PFSK-1 (cell line): ENCODE measurements around the gene TMEM240.

Experiments
- FOXP2 ChIP-seq: optimal IDR thresholded peaks from 2 replicates; pipeline ENCODE3; 2011; ENCODE audit warnings: borderline replicate concordance, control low read depth, inconsistent platforms; ENCODE audit not compliant: insufficient read depth; ENCODE audit errors: extremely low read length, extremely low read depth
- POLR2AphosphoS5 ChIP-seq: IDR thresholded peaks from 2 replicates; pipeline ENCODE4 v1.6.1; 2012; ENCODE audit warnings: low read depth, mild to moderate bottlenecking, control low read depth, low read length, moderate library complexity
- SIN3A ChIP-seq: IDR thresholded peaks from 2 replicates; pipeline ENCODE4 v1.6.1; 2012; ENCODE audit warnings: mild to moderate bottlenecking, low read length, moderate library complexity, borderline replicate concordance; ENCODE audit not compliant: insufficient read depth
- TAF1 ChIP-seq: IDR thresholded peaks from 2 replicates; pipeline ENCODE4 v1.6.1; 2012; ENCODE audit warnings: low read length, control low read depth, borderline replicate concordance; ENCODE audit not compliant: insufficient read depth
- TF ChIP-seq, protein P1 (sequence below), 2 experiments: IDR thresholded peaks; 2 replicates each; pipeline versions ENCODE4 v1.6.1 to v1.8.0; 2011 to 2012; ENCODE audit warnings: low read depth in 2 of 2, low read length in 2 of 2, control low read depth in 1 of 2, inconsistent platforms in 1 of 2, mild to moderate bottlenecking in 1 of 2, moderate library complexity in 1 of 2; ENCODE audit not compliant: insufficient read depth in 1 of 2

The TMEM240 gene

DNA sequence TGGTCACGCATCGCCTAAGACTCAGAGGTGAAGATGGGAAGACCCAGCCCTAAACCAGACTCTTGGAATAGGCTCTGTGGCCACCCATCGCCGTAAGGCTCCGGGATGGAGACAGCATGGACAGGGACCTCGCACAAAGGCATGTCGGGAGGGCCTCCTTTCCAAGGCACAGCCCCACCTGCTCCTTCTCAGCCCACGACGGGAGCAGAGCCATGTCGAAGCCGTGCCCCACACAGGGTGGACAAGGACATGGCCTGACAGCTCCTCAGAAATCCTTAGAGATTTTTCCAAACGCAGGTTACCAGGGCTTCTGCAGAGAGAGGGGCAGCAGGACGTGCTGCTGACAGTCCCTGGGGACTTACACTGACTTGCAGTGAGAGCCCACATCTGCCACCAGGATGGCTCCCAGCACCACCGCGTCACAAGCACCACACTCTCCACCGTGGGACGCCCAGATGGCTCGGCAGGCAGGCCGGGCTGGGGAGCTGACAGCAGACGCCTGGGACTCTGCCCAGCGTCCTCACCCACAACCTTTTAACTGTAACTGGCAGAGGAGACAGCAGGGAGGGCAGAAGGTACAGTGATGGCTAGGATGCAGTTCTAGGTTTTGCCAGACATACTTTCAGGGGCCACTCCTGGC is 22.3 kb upstream of the TMEM240 start:
- TF ChIP-seq FOXP2 (no peak), POLR2AphosphoS5 (no peak), SIN3A (no peak), TAF1 (no peak)
- TF ChIP-seq, protein P1, sequence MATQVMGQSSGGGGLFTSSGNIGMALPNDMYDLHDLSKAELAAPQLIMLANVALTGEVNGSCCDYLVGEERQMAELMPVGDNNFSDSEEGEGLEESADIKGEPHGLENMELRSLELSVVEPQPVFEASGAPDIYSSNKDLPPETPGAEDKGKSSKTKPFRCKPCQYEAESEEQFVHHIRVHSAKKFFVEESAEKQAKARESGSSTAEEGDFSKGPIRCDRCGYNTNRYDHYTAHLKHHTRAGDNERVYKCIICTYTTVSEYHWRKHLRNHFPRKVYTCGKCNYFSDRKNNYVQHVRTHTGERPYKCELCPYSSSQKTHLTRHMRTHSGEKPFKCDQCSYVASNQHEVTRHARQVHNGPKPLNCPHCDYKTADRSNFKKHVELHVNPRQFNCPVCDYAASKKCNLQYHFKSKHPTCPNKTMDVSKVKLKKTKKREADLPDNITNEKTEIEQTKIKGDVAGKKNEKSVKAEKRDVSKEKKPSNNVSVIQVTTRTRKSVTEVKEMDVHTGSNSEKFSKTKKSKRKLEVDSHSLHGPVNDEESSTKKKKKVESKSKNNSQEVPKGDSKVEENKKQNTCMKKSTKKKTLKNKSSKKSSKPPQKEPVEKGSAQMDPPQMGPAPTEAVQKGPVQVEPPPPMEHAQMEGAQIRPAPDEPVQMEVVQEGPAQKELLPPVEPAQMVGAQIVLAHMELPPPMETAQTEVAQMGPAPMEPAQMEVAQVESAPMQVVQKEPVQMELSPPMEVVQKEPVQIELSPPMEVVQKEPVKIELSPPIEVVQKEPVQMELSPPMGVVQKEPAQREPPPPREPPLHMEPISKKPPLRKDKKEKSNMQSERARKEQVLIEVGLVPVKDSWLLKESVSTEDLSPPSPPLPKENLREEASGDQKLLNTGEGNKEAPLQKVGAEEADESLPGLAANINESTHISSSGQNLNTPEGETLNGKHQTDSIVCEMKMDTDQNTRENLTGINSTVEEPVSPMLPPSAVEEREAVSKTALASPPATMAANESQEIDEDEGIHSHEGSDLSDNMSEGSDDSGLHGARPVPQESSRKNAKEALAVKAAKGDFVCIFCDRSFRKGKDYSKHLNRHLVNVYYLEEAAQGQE (IDR thresholded peaks at IDR 0.05; ENCODE audit: insufficient read depth in 1 of 2, low read depth in 2 of 2, low read length in 2 of 2) = no peak

DNA sequence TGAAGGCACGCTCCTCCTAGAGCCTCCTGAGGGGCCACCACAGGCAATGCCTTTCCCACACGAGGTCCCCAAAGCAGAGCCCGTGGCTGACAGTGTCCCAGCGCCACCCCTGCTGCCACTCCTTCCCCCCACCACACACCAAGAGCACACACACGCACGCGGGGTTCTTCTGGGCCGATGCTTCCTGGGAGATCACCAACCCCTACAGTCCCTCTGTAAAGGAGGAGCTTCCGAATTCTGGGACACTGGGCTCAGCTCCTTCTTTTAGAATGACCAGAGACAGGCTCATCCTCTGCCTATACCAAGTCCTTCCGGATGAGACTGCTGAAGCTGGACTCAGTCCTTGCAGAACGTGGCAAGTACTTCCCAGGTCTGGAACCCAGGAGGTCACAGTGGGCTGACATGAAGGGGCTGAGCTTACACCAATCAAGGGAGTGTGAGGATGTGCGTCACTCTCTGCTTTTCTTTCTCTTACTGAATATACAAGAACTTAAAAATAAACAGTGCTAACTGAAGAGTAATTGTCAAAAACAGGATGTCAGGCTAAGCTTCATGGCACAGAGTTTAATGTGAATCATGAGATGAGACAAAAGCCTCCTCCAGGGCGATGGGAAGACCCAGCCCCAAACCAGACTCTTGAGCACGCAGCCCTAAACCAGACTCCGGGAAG is 21.5 kb upstream of the TMEM240 start:
- no peak for TF ChIP-seq POLR2AphosphoS5
- TF ChIP-seq SIN3A = no peak
- TF ChIP-seq, protein P1 (IDR thresholded peaks at IDR 0.05; ENCODE audit: insufficient read depth in 1 of 2, low read depth in 2 of 2, low read length in 2 of 2) = no peak
- no peak for TF ChIP-seq TAF1
- no peak for TF ChIP-seq FOXP2

DNA sequence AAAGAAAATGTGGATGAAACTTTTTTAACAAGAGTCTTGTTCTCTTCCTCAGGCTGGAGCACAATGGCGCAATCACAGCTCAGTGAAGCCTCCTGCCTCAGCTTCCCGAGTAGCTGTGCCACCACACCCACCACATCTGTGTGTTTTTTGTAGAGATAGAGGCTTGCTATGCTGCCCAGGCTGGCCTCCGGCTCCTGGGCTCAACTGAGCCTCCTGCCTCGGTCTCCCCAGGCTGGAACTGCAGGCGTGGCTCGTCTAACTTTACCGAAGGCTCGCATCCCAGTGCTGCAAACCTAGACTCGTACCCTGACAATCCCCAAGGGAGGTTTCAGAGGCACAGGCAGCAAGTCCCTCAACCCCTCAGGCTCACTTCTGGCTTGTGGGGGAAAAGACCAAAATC is 19.8 kb upstream of the TMEM240 start:
- TF ChIP-seq, protein P1 (IDR thresholded peaks at IDR 0.05; ENCODE audit: insufficient read depth in 1 of 2, low read depth in 2 of 2, low read length in 2 of 2) = no peak
- TF ChIP-seq TAF1 (no peak), FOXP2 (no peak), POLR2AphosphoS5 (no peak), SIN3A (no peak)

GRCh38 chr1:1559066-1559465 is 18.6 kb upstream of the TMEM240 start:
- no peak for TF ChIP-seq TAF1
- no peak for TF ChIP-seq SIN3A

- TF ChIP-seq TAF1 (no peak), FOXP2 (no peak), SIN3A (no peak), POLR2AphosphoS5 (no peak; the same call in 1 of the 2 replicates)
- TF ChIP-seq, protein P1 (IDR thresholded peaks at IDR 0.05; ENCODE audit: insufficient read depth in 1 of 2, low read depth in 2 of 2, low read length in 2 of 2) = no peak
Measured at GRCh38 chr1:1558591-1558990, 18.2 kb upstream of the TMEM240 start.
